ENCODE measurements around the gene APEX1.

- no peak for TF ChIP-seq CTCF (IDR thresholded peaks at IDR 0.05)
- no peak for TF ChIP-seq POLR2A (IDR thresholded peaks at IDR 0.05)
These were observed 48.9 kb downstream of the APEX1 start for GRCh38 chr14:20503898-20504297.
